SK-N-SH (cell line): Measurements from ENCODE around the gene BIRC7. TPM values are rescaled to one million over a fixed set of nuclear protein-coding genes. Genes with fewer than 3 reads are reported as not detected.

ENCODE experiments used
- CTCF ChIA-PET: fragments of 300-600, 350-600 bp; formaldehyde crosslinking; extraction: SDS; loops from one replicate; lab custom pipeline; 2021; lab: Yijun Ruan, JAX
- POLR2A ChIA-PET: fragments of 350-600 bp; sonication (Branson Sonifier 250); formaldehyde crosslinking; extraction: SDS; loops from one replicate; lab custom pipeline; 2020; ENCODE audit warnings: antibody characterized with exemption, inconsistent platforms; lab: Yijun Ruan, JAX
- DNase-seq: peaks from one replicate; pipeline ENCODE4 v3.0.0; 2012
- H2AFZ ChIP-seq: fragments of 200-600 bp; sonication (generic); 2 replicates; pipeline ENCODE4 v1.8.1; 2016; ENCODE audit warnings: antibody characterized with exemption, mild to moderate bottlenecking, low read depth
- H3F3A ChIP-seq: fragments of 200-600 bp; sonication (generic); replicated peaks from 2 replicates; pipeline ENCODE3; 2016; ENCODE audit warnings: antibody characterized with exemption, mild to moderate bottlenecking; ENCODE audit not compliant: insufficient read depth
- H3K27ac ChIP-seq, 2 experiments: fragments of 200-500 bp in 1 of 2; fragments of 200-600 bp in 1 of 2; sonication (Bioruptor generic) in 1 of 2; sonication (generic), shearing (Covaris generic) in 1 of 2; 2 replicates each; pipeline versions ENCODE4 v1.5.1 to v1.6.1; 2014 to 2016; ENCODE audit warnings: low read depth in 2 of 2, inconsistent platforms in 1 of 2, low read length in 1 of 2, mild to moderate bottlenecking in 1 of 2, mixed read lengths in 1 of 2
- H3K27me3 ChIP-seq: fragments of 200-600 bp; sonication (generic), shearing (Covaris generic); 2 replicates; pipeline ENCODE4 v1.6.1; 2016; ENCODE audit warnings: mixed run types; ENCODE audit not compliant: insufficient read depth
- H3K36me3 ChIP-seq, 2 experiments: fragments of 200-500 bp in 1 of 2; fragments of 200-600 bp in 1 of 2; sonication (Bioruptor generic) in 1 of 2; sonication (generic) in 1 of 2; replicated peaks in 1 of 2; 2 replicates each; pipeline versions ENCODE3 to v1.5.1; 2014 to 2016; ENCODE audit warnings: low read length in 1 of 2, mild to moderate bottlenecking in 1 of 2; ENCODE audit not compliant: insufficient read depth in 2 of 2, control insufficient read depth in 1 of 2
- H3K4me1 ChIP-seq, 2 experiments: fragments of 200-500 bp in 1 of 2; fragments of 200-600 bp in 1 of 2; sonication (Bioruptor generic) in 1 of 2; sonication (generic), shearing (Covaris generic) in 1 of 2; 2 replicates each; pipeline versions ENCODE4 v1.5.1 to v1.6.1; 2014 to 2016; ENCODE audit warnings: low read depth in 1 of 2, low read length in 1 of 2, mixed run types in 1 of 2; ENCODE audit not compliant: insufficient read depth in 2 of 2, control insufficient read depth in 1 of 2
- H3K4me2 ChIP-seq: fragments of 200-600 bp; sonication (generic), shearing (Covaris generic); 2 replicates; pipeline ENCODE4 v1.6.1; 2017; ENCODE audit warnings: mixed run types
- H3K4me3 ChIP-seq, 2 experiments: fragments of 200-500 bp in 1 of 2; fragments of 200-600 bp in 1 of 2; sonication (Bioruptor generic) in 1 of 2; sonication (generic), shearing (Covaris generic) in 1 of 2; 2 replicates each; pipeline versions ENCODE4 v1.5.1 to v1.8.1; 2014 to 2016; ENCODE audit warnings: low read depth in 2 of 2, inconsistent platforms in 1 of 2, low read length in 1 of 2, mild to moderate bottlenecking in 1 of 2, mixed read lengths in 1 of 2, moderate library complexity in 1 of 2
- H3K79me2 ChIP-seq: fragments of 200-600 bp; sonication (generic); 2 replicates; pipeline ENCODE4 v1.8.1; 2017; ENCODE audit warnings: mild to moderate bottlenecking; ENCODE audit not compliant: insufficient read depth
- H3K9ac ChIP-seq: fragments of 200-600 bp; sonication (generic); 2 replicates; pipeline ENCODE4 v1.6.1; 2017; ENCODE audit warnings: mixed run types
- H3K9me2 ChIP-seq: fragments of 200-600 bp; sonication (generic); 2 replicates; pipeline ENCODE4 v1.6.1; 2017; ENCODE audit warnings: mixed run types
- H3K9me3 ChIP-seq: fragments of 200-600 bp; sonication (generic); 2 replicates; pipeline ENCODE4 v1.6.1; 2017; ENCODE audit warnings: mixed run types, mild to moderate bottlenecking, moderate library complexity
- H4K20me1 ChIP-seq: fragments of 200-600 bp; sonication (generic); 2 replicates; pipeline ENCODE4 v1.6.1; 2017; ENCODE audit warnings: mild to moderate bottlenecking, mixed run types; ENCODE audit not compliant: insufficient read depth
- CHD2 ChIP-seq: fragments of 150-350 bp; IDR thresholded peaks from 2 replicates; pipeline ENCODE4 v1.6.1; 2018; ENCODE audit warnings: low read length; ENCODE audit not compliant: partially characterized antibody
- CTCF ChIP-seq: fragments of 200-600 bp; sonication (generic); IDR thresholded peaks from 2 replicates; pipeline ENCODE4 v1.6.1; 2017; ENCODE audit warnings: antibody characterized with exemption, mild to moderate bottlenecking, moderate library complexity
- ELF1 ChIP-seq: IDR thresholded peaks from 2 replicates; pipeline ENCODE4 v1.4.0; 2012
- EP300 ChIP-seq, 2 experiments: IDR thresholded peaks; 2 replicates each; pipeline versions ENCODE4 v1.4.0 to v1.6.1; 2012; ENCODE audit warnings: borderline replicate concordance in 1 of 2, low read depth in 1 of 2, low read length in 1 of 2
- EZH2phosphoT487 ChIP-seq: fragments of 200-600 bp; sonication (generic); IDR thresholded peaks from 2 replicates; pipeline ENCODE4 v1.6.1; 2017; ENCODE audit warnings: low read depth, mixed run types, mild to moderate bottlenecking, antibody characterized with exemption, moderate library complexity, borderline replicate concordance
- FOSL2 ChIP-seq: IDR thresholded peaks from 2 replicates; pipeline ENCODE4 v1.4.0; 2012; ENCODE audit warnings: low read depth, mild to moderate bottlenecking, moderate library complexity, borderline replicate concordance
- GABPA ChIP-seq: IDR thresholded peaks from 2 replicates; pipeline ENCODE4 v1.4.0; 2012; ENCODE audit warnings: low read depth, mild to moderate bottlenecking
- MAX ChIP-seq: IDR thresholded peaks from 2 replicates; pipeline ENCODE4 v1.4.0; 2012; ENCODE audit warnings: low read depth
- MXI1 ChIP-seq: IDR thresholded peaks from 2 replicates; pipeline ENCODE4 v1.6.1; 2012; ENCODE audit warnings: mild to moderate bottlenecking, low read depth, low read length, improper control_type of control experiment
- NFIC ChIP-seq: IDR thresholded peaks from 2 replicates; pipeline ENCODE4 v1.4.0; 2012; ENCODE audit warnings: borderline replicate concordance
- POLR2AphosphoS5 ChIP-seq: IDR thresholded peaks from 2 replicates; pipeline ENCODE4 v1.6.1; 2012; ENCODE audit warnings: low read depth, low read length
- RAD21 ChIP-seq: IDR thresholded peaks from 2 replicates; pipeline ENCODE4 v1.6.1; 2012; ENCODE audit warnings: mild to moderate bottlenecking, low read length
- REST ChIP-seq: IDR thresholded peaks from 2 replicates; pipeline ENCODE4 v1.6.1; 2012; ENCODE audit warnings: mild to moderate bottlenecking, low read depth, low read length, moderate library complexity
- RFX5 ChIP-seq: IDR thresholded peaks from 2 replicates; pipeline ENCODE4 v1.6.1; 2012; ENCODE audit warnings: mild to moderate bottlenecking, improper control_type of control experiment, low read length
- USF2 ChIP-seq: fragments of 150-350 bp; IDR thresholded peaks from 2 replicates; pipeline ENCODE4 v1.6.1; 2017; ENCODE audit warnings: antibody characterized with exemption, low read length, low read depth, borderline replicate concordance
- WGBS: methylation state at CpG from one replicate; pipeline ENCODE4 v1.1.6; 2017; ENCODE audit warnings: low lambda C conversion rate; 5-methylcytosine and 5-hydroxymethylcytosine counted together
- polyA plus RNA-seq, 3 experiments: library from polyadenylated mRNA; depleted of rRNA; stranded (reverse); fragments of >200 nt; gene quantifications; 2 replicates each; pipeline ENCODE4 v1.2.3, GENCODE V29; 2012

The BIRC7 gene
- polyA plus RNA-seq, 1 of the 3 experiments (the other 2 are of a cell fraction): not detected

GRCh38 chr20:63256954-63257353 is 21.2 kb downstream of the BIRC7 start:
- H3K27me3 ChIP-seq: peaks cover 41% of the 10 kb centered on the region

GRCh38 chr20:63257629-63258028 is 21.9 kb downstream of the BIRC7 start:
- H3F3A ChIP-seq: no peaks in the 10 kb centered on the region
- no peaks in the 10 kb centered on the region for H3K9me3 ChIP-seq
- H3K4me1 ChIP-seq: peaks cover 0 to 5% of the 10 kb centered on the region in 2 experiments; a peak in 1 of 4 replicates
- no peak overlapping the region for H3K9ac ChIP-seq
- H3K4me3 ChIP-seq: no peak overlapping the region
- H3K9me2 ChIP-seq: no peaks in the 10 kb centered on the region
- H4K20me1 ChIP-seq: no peaks in the 10 kb centered on the region
- POLR2A ChIA-PET: no interaction called here
- peaks cover 34% of the 10 kb centered on the region for H3K27me3 ChIP-seq
- 85% methylated on average over 13 of the region's 13 CpGs for WGBS
- no peak overlapping the region for H2AFZ ChIP-seq
- H3K36me3 ChIP-seq: no peaks in the 10 kb centered on the region
- no peak for DNase-seq
- CTCF ChIA-PET: interaction anchor here (3.5 kb wide), 1 partner anchor 34 kb away, joined by 21 read pairs; no protein-coding TSS in a partner anchor
- no peak overlapping the region for H3K27ac ChIP-seq
- H3K79me2 ChIP-seq: no peaks in the 10 kb centered on the region
- no peak overlapping the region for H3K4me2 ChIP-seq
- TF ChIP-seq EZH2phosphoT487 (no peak), GABPA (no peak), POLR2AphosphoS5 (no peak), MAX (no peak), RAD21 (no peak), REST (no peak), USF2 (no peak), ELF1 (no peak), MXI1 (no peak), EP300 (IDR thresholded peaks at IDR 0.05; ENCODE audit: borderline replicate concordance in 1 of 2, low read depth in 1 of 2, low read length in 1 of 2) (no peak)

More at GRCh38 chr20:63256954-63257353, 21.2 kb downstream of the BIRC7 start:
- Histone ChIP-seq H3K4me3 (no peak overlapping the region), H3K27ac (no peak overlapping the region), H3F3A (no peaks in the 10 kb centered on the region), H3K9me3 (no peaks in the 10 kb centered on the region), H3K4me1 (peaks cover 0 to 5% of the 10 kb centered on the region in 2 experiments; a peak in 1 of 4 replicates), H2AFZ (no peak overlapping the region), H3K36me3 (no peaks in the 10 kb centered on the region)
- no peak for DNase-seq
- CTCF ChIA-PET: interaction anchor here (1.3 kb wide), 1 partner anchor 125 kb away, joined by 3 read pairs; no protein-coding TSS in a partner anchor
- TF ChIP-seq FOSL2: no peak
- no peak for TF ChIP-seq RFX5
- no peak for TF ChIP-seq GABPA
- no peak for TF ChIP-seq POLR2AphosphoS5
- no peak for TF ChIP-seq USF2
- TF ChIP-seq CHD2: no peak
- no peak for TF ChIP-seq CTCF
- TF ChIP-seq NFIC: no peak
- TF ChIP-seq EZH2phosphoT487: no peak
- TF ChIP-seq, all 33 proteins: peak for 0
- Histone ChIP-seq H3K9me2 (no peaks in the 10 kb centered on the region), H3K9ac (no peak overlapping the region), H4K20me1 (no peaks in the 10 kb centered on the region), H3K79me2 (no peaks in the 10 kb centered on the region), H3K4me2 (no peak overlapping the region)
- 72% methylated on average over 4 of the region's 4 CpGs for WGBS
- POLR2A ChIA-PET: no interaction called here
